Measurements from ENCODE around the gene LHPP. TPM values are rescaled to one million over a fixed set of nuclear protein-coding genes. Genes with fewer than 3 reads are reported as not detected.

Gene LHPP
- total and polyA plus RNA-seq, 4 donors = 15.0 to 58.3 (median 35.9) TPM

DNA sequence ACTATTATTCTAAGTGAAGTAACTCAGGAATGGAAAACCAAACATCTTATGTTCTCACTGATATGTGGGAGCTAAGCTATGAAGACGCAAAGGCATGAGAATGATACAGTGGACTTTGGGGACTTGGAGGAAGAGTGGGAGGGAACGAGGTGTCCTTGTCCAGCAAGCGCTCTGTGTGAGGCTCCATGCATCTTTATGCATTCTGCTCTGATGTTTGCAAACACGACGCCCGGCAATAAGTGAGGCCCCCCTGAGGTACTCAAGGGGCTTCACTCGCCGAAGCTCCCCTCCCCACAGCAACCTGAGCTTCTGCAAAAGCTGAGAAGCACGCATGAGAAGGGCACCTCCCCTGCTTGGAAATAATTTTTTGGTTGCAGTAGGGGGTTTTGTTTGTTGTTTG is 103.3 kb downstream of the LHPP start:
- Histone ChIP-seq H3K4me1 (ENCODE audit: control insufficient read depth, insufficient read depth, low read length) (peaks cover 27% of the 10 kb centered on the region), H3K27ac (ENCODE audit: low read depth, low read length) (no peak overlapping the region), H3K36me3 (ENCODE audit: control insufficient read depth, insufficient read depth, low read length) (peaks cover 17% of the 10 kb centered on the region), H3K9me3 (ENCODE audit: control insufficient read depth, insufficient read depth, low read length) (no peaks in the 10 kb centered on the region), H3K27me3 (ENCODE audit: control insufficient read depth, insufficient read depth, low read length) (no peaks in the 10 kb centered on the region), H3K4me3 (ENCODE audit: low read depth, low read length) (no peak overlapping the region)
- no peak for DNase-seq (ENCODE audit: low read depth in 4 of 6, low spot score in 6 of 6)
- 53% methylated on average over 6 of the region's 9 CpGs for WGBS (ENCODE audit: insufficient coverage)

- Histone ChIP-seq H3K4me3 (ENCODE audit: low read depth, low read length) (no peak overlapping the region), H3K4me1 (ENCODE audit: control insufficient read depth, insufficient read depth, low read length) (peaks cover 21% of the 10 kb centered on the region), H3K36me3 (ENCODE audit: control insufficient read depth, insufficient read depth, low read length) (peaks cover 14% of the 10 kb centered on the region), H3K9me3 (ENCODE audit: control insufficient read depth, insufficient read depth, low read length) (no peaks in the 10 kb centered on the region), H3K27me3 (ENCODE audit: control insufficient read depth, insufficient read depth, low read length) (no peaks in the 10 kb centered on the region), H3K27ac (ENCODE audit: low read depth, low read length) (no peak overlapping the region)
- WGBS (ENCODE audit: insufficient coverage) = 58% methylated on average over 27 of the region's 27 CpGs
- no peak for DNase-seq (ENCODE audit: low read depth in 4 of 6, low spot score in 6 of 6)
These were observed 104.1 kb downstream of the LHPP start for GRCh38 chr10:124565565-124566221.

- H3K27me3 ChIP-seq (ENCODE audit: control insufficient read depth, insufficient read depth, low read length) = no peaks in the 10 kb centered on the region
- DNase-seq (ENCODE audit: low read depth in 4 of 6, low spot score in 6 of 6) = no peak
- H3K27ac ChIP-seq (ENCODE audit: low read depth, low read length) = no peak overlapping the region
- peaks cover 11% of the 10 kb centered on the region for H3K36me3 ChIP-seq (ENCODE audit: control insufficient read depth, insufficient read depth, low read length)
- no peaks in the 10 kb centered on the region for H3K9me3 ChIP-seq (ENCODE audit: control insufficient read depth, insufficient read depth, low read length)
- peaks cover 15% of the 10 kb centered on the region for H3K4me1 ChIP-seq (ENCODE audit: control insufficient read depth, insufficient read depth, low read length)
- 87% methylated on average over 4 of the region's 9 CpGs for WGBS (ENCODE audit: insufficient coverage)
- no peak overlapping the region for H3K4me3 ChIP-seq (ENCODE audit: low read depth, low read length)
These were observed 104.7 kb downstream of the LHPP start for GRCh38 chr10:124566222-124566888.

DNA sequence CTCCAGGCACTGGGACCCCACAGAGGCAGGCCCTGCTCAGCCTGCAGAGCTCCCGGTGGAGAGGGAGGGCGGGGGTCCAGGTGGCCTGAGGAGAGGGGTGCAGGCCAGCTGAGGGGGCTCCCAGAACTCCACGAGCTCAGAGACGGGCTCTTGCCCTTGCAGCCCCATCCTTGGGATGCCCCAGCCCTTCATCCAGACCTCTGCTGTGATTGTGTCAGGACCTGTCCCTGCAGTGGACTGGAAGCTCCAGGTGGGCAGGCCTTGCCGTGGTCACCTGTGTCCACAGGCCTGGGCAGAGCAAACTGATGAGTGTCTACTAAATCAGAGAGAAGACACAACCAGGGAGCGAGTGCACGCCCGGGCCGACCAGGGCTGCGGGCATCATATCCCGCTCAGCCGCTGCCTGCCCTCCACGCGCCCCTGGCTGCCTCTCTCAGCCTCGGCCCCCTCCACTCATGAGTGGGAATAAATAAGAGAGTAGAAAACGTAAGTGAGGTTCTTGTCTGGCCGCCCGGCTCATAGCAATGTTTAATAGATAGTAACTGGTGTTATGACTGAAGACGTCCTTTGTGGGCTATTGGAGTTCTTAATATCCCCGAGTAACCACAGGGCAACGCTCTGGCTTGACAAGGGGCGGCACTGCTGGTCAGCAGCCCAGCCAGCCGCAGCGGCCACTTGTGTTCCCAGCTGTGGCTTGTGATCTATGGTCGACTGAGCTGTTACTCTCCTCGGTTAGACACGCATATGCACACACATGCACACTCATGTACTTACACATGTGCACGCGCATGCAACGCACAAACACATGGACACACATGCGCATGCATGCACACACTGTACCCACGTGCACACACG is 105.6 kb downstream of the LHPP start:
- WGBS (ENCODE audit: insufficient coverage) = 88% methylated on average over 24 of the region's 33 CpGs
- H3K9me3 ChIP-seq (ENCODE audit: control insufficient read depth, insufficient read depth, low read length) = no peaks in the 10 kb centered on the region
- no peaks in the 10 kb centered on the region for H3K27me3 ChIP-seq (ENCODE audit: control insufficient read depth, insufficient read depth, low read length)
- H3K4me3 ChIP-seq (ENCODE audit: low read depth, low read length) = no peak overlapping the region
- peaks cover 13% of the 10 kb centered on the region for H3K36me3 ChIP-seq (ENCODE audit: control insufficient read depth, insufficient read depth, low read length)
- H3K4me1 ChIP-seq (ENCODE audit: control insufficient read depth, insufficient read depth, low read length) = peaks cover 15% of the 10 kb centered on the region
- no peak overlapping the region for H3K27ac ChIP-seq (ENCODE audit: low read depth, low read length)
- no peak for DNase-seq (ENCODE audit: low read depth in 4 of 6, low spot score in 6 of 6)

DNA sequence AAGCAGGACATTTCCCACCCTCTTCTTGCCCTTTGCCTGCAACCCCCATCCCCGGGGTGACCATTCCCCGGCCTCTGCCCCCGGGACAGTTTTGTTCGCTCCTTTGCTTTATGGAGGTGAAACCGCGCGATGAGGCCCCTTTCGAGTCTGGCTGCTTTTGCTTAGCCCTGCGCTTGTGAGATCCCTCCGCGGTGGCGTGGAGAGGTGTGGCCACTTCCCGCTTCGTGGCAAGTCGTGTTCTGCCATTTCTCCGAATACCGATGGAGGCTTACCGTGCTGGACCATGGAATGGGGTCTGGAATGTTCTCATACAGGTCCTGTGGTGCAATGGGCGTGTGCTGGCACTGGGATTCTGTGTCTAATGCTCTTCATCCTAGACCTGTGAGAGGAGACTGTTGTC is 106.7 kb downstream of the LHPP start:
- Histone ChIP-seq H3K27ac (ENCODE audit: low read depth, low read length) (no peak overlapping the region), H3K36me3 (ENCODE audit: control insufficient read depth, insufficient read depth, low read length) (peaks cover 13% of the 10 kb centered on the region), H3K4me3 (ENCODE audit: low read depth, low read length) (no peak overlapping the region), H3K27me3 (ENCODE audit: control insufficient read depth, insufficient read depth, low read length) (no peaks in the 10 kb centered on the region), H3K4me1 (ENCODE audit: control insufficient read depth, insufficient read depth, low read length) (peaks cover 15% of the 10 kb centered on the region), H3K9me3 (ENCODE audit: control insufficient read depth, insufficient read depth, low read length) (no peaks in the 10 kb centered on the region)
- 93% methylated on average over 17 of the region's 19 CpGs for WGBS (ENCODE audit: insufficient coverage)
- no peak for DNase-seq (ENCODE audit: low read depth in 4 of 6, low spot score in 6 of 6)

DNA sequence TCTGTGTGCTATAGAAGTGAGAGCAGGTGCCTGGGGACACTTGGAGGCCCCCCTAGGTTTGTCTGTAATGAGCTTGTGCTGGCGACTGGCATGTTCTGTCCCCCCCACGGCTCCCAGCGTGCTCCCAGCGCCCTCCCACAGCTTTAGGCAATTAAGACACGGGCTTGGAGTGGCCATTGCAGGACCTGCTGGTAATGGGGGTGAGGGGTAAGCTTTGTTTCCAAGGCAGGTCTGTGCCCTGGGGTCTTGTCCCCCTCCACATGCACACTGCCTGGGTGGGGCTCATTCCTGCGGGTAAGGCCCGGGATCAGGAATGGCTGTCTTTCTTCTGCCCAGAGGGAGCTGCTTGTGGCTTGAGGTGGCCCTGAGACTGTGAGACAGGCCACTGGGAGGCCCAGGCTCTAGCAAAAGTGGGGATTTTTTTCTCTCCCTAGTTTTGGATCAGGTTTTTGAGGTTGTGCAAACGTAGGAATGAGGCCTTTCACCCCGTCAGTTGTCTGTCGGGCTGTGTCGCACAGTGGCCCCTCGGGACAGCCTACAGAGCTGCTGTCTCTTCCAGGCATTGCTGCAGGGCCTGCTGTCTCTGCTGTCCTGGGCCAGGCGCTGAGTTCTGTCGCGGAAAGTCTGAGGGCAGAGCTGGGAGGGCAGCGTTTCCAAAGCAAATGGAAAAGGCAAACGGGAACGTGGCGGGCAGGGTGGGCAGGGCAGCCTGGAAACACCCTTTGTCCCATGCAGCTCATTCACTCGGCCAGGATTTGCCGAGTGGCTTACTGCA is 107.4 kb downstream of the LHPP start:
- H3K27ac ChIP-seq (ENCODE audit: low read depth, low read length) = no peak overlapping the region

GRCh38 chr10:124569623-124570470 is 108.2 kb downstream of the LHPP start:
- Histone ChIP-seq H3K9me3 (ENCODE audit: control insufficient read depth, insufficient read depth, low read length) (no peaks in the 10 kb centered on the region), H3K36me3 (ENCODE audit: control insufficient read depth, insufficient read depth, low read length) (peaks cover 23% of the 10 kb centered on the region), H3K4me3 (ENCODE audit: low read depth, low read length) (no peak overlapping the region), H3K27me3 (ENCODE audit: control insufficient read depth, insufficient read depth, low read length) (no peaks in the 10 kb centered on the region), H3K4me1 (ENCODE audit: control insufficient read depth, insufficient read depth, low read length) (peaks cover 15% of the 10 kb centered on the region), H3K27ac (ENCODE audit: low read depth, low read length) (no peak overlapping the region)
- no peak for DNase-seq (ENCODE audit: low read depth in 4 of 6, low spot score in 6 of 6)
- 74% methylated on average over 9 of the region's 11 CpGs for WGBS (ENCODE audit: insufficient coverage)

More for the DNA sequence above, 107.4 kb downstream of the LHPP start:
- H3K4me1 ChIP-seq (ENCODE audit: control insufficient read depth, insufficient read depth, low read length) = peaks cover 15% of the 10 kb centered on the region
- H3K9me3 ChIP-seq (ENCODE audit: control insufficient read depth, insufficient read depth, low read length) = no peaks in the 10 kb centered on the region
- peaks cover 16% of the 10 kb centered on the region for H3K36me3 ChIP-seq (ENCODE audit: control insufficient read depth, insufficient read depth, low read length)
- no peak overlapping the region for H3K4me3 ChIP-seq (ENCODE audit: low read depth, low read length)
- DNase-seq (ENCODE audit: low read depth in 4 of 6, low spot score in 6 of 6) = no peak
- WGBS (ENCODE audit: insufficient coverage) = 46% methylated on average over 20 of the region's 21 CpGs
- no peaks in the 10 kb centered on the region for H3K27me3 ChIP-seq (ENCODE audit: control insufficient read depth, insufficient read depth, low read length)

DNA sequence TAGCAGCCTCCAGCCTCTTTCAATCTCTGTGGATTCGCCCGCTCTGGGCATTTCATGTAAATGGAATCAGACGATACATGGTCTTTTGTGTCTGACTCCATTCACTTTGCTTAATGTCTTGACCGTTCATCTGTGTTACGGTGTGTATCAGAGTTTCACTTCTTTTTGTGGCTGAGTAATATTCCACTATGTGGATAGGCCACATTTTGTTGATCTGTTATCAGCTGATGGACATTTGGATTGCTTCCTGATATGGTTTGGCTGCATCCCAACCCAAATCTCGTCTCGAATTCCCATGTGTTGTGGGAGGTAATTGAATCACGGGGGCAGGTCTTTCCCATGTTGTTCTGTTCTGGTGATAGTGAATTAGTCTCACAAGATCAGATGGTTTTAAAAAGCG is 109.0 kb downstream of the LHPP start:
- Histone ChIP-seq H3K9me3 (ENCODE audit: control insufficient read depth, insufficient read depth, low read length) (no peaks in the 10 kb centered on the region), H3K4me1 (ENCODE audit: control insufficient read depth, insufficient read depth, low read length) (peaks cover 13% of the 10 kb centered on the region), H3K27ac (ENCODE audit: low read depth, low read length) (no peak overlapping the region), H3K27me3 (ENCODE audit: control insufficient read depth, insufficient read depth, low read length) (no peaks in the 10 kb centered on the region), H3K4me3 (ENCODE audit: low read depth, low read length) (no peak overlapping the region), H3K36me3 (ENCODE audit: control insufficient read depth, insufficient read depth, low read length) (peaks cover 20% of the 10 kb centered on the region)
- WGBS (ENCODE audit: insufficient coverage) = 86% methylated on average over 6 of the region's 9 CpGs
- no peak for DNase-seq (ENCODE audit: low read depth in 4 of 6, low spot score in 6 of 6)

Measured in spinal cord (tissue), 10 donors.